ENCODE measurements around the gene PTPRC. TPM values are rescaled to one million over a fixed set of nuclear protein-coding genes. Genes with fewer than 3 reads are reported as not detected.

Gene PTPRC
- total and polyA plus RNA-seq, 2 donors: 130 to 490 TPM

DNA sequence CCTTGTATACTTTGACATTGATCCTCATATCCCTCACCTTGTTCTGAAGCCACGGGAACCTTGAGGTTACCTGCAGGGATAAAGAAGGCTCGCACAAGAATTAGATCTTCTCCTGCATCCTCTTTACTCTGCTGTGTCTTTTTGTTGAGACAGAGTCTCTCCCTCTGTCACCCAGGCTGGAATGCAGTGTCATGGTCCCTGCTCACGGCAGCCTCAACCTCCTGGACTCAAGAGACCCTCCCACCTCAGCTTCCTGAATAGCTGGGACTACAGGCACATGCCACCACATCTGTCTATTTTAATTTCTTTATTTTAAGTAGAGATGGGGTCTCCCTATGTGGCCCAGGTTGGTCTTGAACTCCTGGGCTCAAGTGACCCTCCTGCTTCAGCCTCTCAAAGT, 134.7 kb downstream of the PTPRC start:
- H3K9me3 ChIP-seq (ENCODE audit: control insufficient read depth in 2 of 2, insufficient read depth in 1 of 2, low read length in 1 of 2): peaks cover 0 to 4% of the 10 kb centered on the region in 2 donors
- no peak overlapping the region for H3K4me3 ChIP-seq (ENCODE audit: low read length in 2 of 2)
- WGBS: 56% methylated on average over 3 of the region's 3 CpGs
- DNase-seq (ENCODE audit: low read depth in 6 of 9, low spot score in 9 of 9): no peak
- peaks cover 7 to 17% of the 10 kb centered on the region in 2 donors for H3K4me1 ChIP-seq (ENCODE audit: control insufficient read depth in 2 of 2, insufficient read depth in 2 of 2, low read length in 2 of 2)
- no peak overlapping the region for H3K27ac ChIP-seq (ENCODE audit: low read depth in 1 of 2, low read length in 1 of 2)
- no peaks in the 10 kb centered on the region for H3K27me3 ChIP-seq (ENCODE audit: control insufficient read depth in 2 of 2, insufficient read depth in 1 of 2, low read length in 1 of 2)
- H3K36me3 ChIP-seq (ENCODE audit: control insufficient read depth in 2 of 2, insufficient read depth in 2 of 2, low read length in 1 of 2): no peaks in the 10 kb centered on the region

DNA sequence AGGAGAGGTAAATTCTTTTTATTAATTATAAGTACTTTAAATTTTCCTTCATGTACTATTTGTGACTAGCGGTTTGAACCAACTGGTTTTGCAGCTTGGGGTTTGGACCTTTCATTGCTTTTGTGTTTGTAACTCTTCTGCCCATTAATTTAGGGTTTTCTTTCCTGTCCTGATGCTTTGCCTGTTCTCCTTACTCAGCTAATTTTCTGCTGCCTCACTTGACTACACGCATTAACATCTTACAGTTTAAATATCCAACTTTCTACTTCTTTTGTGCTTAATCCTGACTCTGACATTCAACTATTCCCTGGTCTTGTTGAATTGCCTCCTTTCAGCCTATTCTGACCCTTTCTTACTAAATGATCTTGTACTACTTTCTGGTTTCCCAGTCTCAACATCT, 135.6 kb downstream of the PTPRC start:
- Histone ChIP-seq H3K27me3 (ENCODE audit: control insufficient read depth in 2 of 2, insufficient read depth in 1 of 2, low read length in 1 of 2) (no peaks in the 10 kb centered on the region), H3K4me1 (ENCODE audit: control insufficient read depth in 2 of 2, insufficient read depth in 2 of 2, low read length in 2 of 2) (peaks cover 7 to 17% of the 10 kb centered on the region in 2 donors), H3K9me3 (ENCODE audit: control insufficient read depth in 2 of 2, insufficient read depth in 1 of 2, low read length in 1 of 2) (peaks cover 0 to 4% of the 10 kb centered on the region in 2 donors), H3K4me3 (ENCODE audit: low read length in 2 of 2) (no peak overlapping the region), H3K36me3 (ENCODE audit: control insufficient read depth in 2 of 2, insufficient read depth in 2 of 2, low read length in 1 of 2) (no peaks in the 10 kb centered on the region), H3K27ac (ENCODE audit: low read depth in 1 of 2, low read length in 1 of 2) (no peak overlapping the region)
- no peak for DNase-seq (ENCODE audit: low read depth in 6 of 9, low spot score in 9 of 9)
- 92% methylated on average over 2 of the region's 2 CpGs for WGBS

DNA sequence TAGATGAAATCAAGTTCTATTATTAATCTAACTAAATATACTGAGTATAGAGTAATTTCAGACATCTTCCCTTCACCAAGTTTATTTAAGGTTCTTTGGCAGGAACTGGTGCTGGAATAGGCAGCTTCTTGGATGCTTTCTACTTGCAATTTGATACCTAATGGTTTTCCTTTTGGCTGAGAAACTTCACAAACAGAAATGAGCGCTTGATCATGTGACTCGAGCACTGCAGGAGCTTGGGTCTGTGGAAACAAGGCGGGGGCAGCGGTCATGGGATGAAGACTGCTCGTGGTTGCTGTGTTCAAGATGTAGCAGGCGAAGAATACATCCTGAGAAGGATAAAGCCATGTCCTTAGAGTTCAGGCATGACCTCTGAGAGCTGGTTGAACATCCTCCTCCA, 136.8 kb downstream of the PTPRC start:
- Histone ChIP-seq H3K27me3 (ENCODE audit: control insufficient read depth in 2 of 2, insufficient read depth in 1 of 2, low read length in 1 of 2) (no peaks in the 10 kb centered on the region), H3K9me3 (ENCODE audit: control insufficient read depth in 2 of 2, insufficient read depth in 1 of 2, low read length in 1 of 2) (peaks cover 0 to 4% of the 10 kb centered on the region in 2 donors), H3K27ac (ENCODE audit: low read depth in 1 of 2, low read length in 1 of 2) (peak overlapping the region in 1 of 2 donors; percentile 25), H3K4me3 (ENCODE audit: low read length in 2 of 2) (no peak overlapping the region), H3K4me1 (ENCODE audit: control insufficient read depth in 2 of 2, insufficient read depth in 2 of 2, low read length in 2 of 2) (peaks cover 2 to 12% of the 10 kb centered on the region in 2 donors), H3K36me3 (ENCODE audit: control insufficient read depth in 2 of 2, insufficient read depth in 2 of 2, low read length in 1 of 2) (no peaks in the 10 kb centered on the region)
- DNase-seq (ENCODE audit: low read depth in 6 of 9, low spot score in 9 of 9): no peak
- 94% methylated on average over 6 of the region's 6 CpGs for WGBS

DNA sequence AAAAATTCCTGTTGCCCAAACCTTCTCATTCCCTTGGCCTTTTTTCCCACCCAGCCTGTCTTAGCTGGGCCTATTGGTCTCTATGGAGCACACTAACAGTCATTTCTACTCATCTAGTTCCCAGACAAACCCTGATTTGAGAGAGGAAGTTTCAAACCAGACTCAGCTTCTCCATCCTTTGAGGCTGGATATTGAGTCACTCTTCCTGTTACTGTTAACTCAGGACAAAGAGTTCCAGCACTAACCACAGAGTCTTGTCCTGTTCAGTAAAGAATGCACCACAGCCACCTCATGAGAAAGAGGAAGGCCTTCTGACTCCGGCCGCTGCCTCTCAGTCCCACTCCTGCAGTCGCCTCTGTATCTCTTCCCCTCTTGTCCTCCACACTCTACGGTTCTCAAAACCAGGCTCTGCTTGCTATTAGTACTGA, 137.8 kb downstream of the PTPRC start:
- Histone ChIP-seq H3K9me3 (ENCODE audit: control insufficient read depth in 2 of 2, insufficient read depth in 1 of 2, low read length in 1 of 2) (peaks cover 0 to 4% of the 10 kb centered on the region in 2 donors), H3K4me3 (ENCODE audit: low read length in 2 of 2) (no peak overlapping the region), H3K4me1 (ENCODE audit: control insufficient read depth in 2 of 2, insufficient read depth in 2 of 2, low read length in 2 of 2) (peaks cover 2 to 12% of the 10 kb centered on the region in 2 donors), H3K27me3 (ENCODE audit: control insufficient read depth in 2 of 2, insufficient read depth in 1 of 2, low read length in 1 of 2) (no peaks in the 10 kb centered on the region), H3K36me3 (ENCODE audit: control insufficient read depth in 2 of 2, insufficient read depth in 2 of 2, low read length in 1 of 2) (no peaks in the 10 kb centered on the region), H3K27ac (ENCODE audit: low read depth in 1 of 2, low read length in 1 of 2) (no peak overlapping the region)
- WGBS: 50% methylated on average over 4 of the region's 4 CpGs
- peak in 1 of 9 donors; percentile 39 for DNase-seq (ENCODE audit: low read depth in 6 of 9, low spot score in 9 of 9)

DNA sequence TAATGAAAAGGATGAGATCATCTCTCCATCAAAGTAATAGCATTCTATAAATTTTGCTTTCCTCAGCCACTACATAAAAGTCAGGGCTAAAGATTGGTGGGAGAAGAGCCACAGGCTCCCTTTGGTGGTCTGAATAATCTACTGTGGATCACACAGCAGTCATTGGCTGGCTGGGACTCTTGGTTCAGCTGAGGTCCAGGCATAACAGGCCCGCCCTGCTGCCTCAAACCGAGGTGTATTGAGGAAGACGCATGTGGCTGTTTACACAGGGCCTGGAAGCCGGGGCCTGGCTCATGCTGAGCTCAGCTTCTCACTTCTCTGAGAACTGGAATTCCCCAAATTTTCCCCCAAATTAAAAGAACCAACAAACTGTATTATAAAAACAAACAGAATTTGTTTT, 139.2 kb downstream of the PTPRC start:
- 85% methylated on average over 4 of the region's 4 CpGs for WGBS
- H3K9me3 ChIP-seq (ENCODE audit: control insufficient read depth in 2 of 2, insufficient read depth in 1 of 2, low read length in 1 of 2): peaks cover 0 to 4% of the 10 kb centered on the region in 2 donors
- H3K4me1 ChIP-seq (ENCODE audit: control insufficient read depth in 2 of 2, insufficient read depth in 2 of 2, low read length in 2 of 2): peaks cover 0 to 9% of the 10 kb centered on the region in 2 donors
- DNase-seq (ENCODE audit: low read depth in 6 of 9, low spot score in 9 of 9): no peak
- no peak overlapping the region for H3K27ac ChIP-seq (ENCODE audit: low read depth in 1 of 2, low read length in 1 of 2)
- H3K27me3 ChIP-seq (ENCODE audit: control insufficient read depth in 2 of 2, insufficient read depth in 1 of 2, low read length in 1 of 2): no peaks in the 10 kb centered on the region
- H3K4me3 ChIP-seq (ENCODE audit: low read length in 2 of 2): no peak overlapping the region
- H3K36me3 ChIP-seq (ENCODE audit: control insufficient read depth in 2 of 2, insufficient read depth in 2 of 2, low read length in 1 of 2): no peaks in the 10 kb centered on the region

DNA sequence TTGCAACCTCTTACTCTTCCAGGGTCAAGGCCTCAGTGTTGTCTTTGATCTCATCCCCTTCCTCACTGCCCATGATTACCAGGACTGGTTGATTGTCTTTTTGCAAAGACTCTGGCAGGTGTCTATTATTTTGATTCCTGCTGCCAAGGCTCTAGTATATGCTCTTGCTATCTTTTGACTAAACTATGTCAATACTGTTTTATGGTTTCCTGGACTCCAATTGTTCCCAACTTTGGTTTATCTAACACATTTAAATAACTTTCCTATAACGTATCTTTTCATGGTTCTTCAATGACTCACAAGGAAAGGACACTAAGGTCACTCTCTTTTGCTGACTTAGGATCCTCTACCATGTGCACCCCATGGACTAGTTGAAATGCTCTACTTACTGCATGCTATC, 141.5 kb downstream of the PTPRC start:
- Histone ChIP-seq H3K4me3 (ENCODE audit: low read length in 2 of 2) (no peak overlapping the region), H3K27me3 (ENCODE audit: control insufficient read depth in 2 of 2, insufficient read depth in 1 of 2, low read length in 1 of 2) (no peaks in the 10 kb centered on the region), H3K36me3 (ENCODE audit: control insufficient read depth in 2 of 2, insufficient read depth in 2 of 2, low read length in 1 of 2) (no peaks in the 10 kb centered on the region), H3K4me1 (ENCODE audit: control insufficient read depth in 2 of 2, insufficient read depth in 2 of 2, low read length in 2 of 2) (peaks cover 0 to 3% of the 10 kb centered on the region in 2 donors), H3K9me3 (ENCODE audit: control insufficient read depth in 2 of 2, insufficient read depth in 1 of 2, low read length in 1 of 2) (peaks cover 0 to 4% of the 10 kb centered on the region in 2 donors), H3K27ac (ENCODE audit: low read depth in 1 of 2, low read length in 1 of 2) (no peak overlapping the region)
- DNase-seq (ENCODE audit: low read depth in 6 of 9, low spot score in 9 of 9): no peak
- 98% methylated on average over 1 of the region's 1 CpG for WGBS

DNA sequence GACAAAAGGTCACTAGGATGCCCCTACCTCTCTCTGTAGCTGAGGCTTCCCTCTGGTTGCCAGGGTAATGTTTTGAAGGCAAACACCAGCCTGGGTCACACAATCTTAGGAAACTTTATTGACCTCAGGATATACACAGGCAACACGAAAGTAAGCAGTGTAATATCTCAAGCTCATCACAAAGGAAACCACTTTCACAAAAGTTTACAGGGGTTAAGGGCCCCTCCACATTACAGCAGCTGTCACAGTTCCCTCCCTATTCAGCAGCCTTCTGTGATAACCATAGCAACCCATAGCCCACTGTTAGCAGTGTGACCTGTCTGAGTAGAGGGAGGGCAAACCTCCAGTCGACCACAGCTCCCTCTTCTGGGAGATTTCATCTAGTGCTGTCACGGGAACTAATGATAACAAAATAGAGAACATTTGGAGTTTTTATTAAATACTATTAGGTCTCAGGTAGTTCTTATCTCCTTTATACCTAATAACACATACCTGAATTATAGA, 149.8 kb downstream of the PTPRC start:
- peak; percentile 37 to 85 (median 60) for DNase-seq (ENCODE audit: low read depth in 6 of 9, low spot score in 9 of 9)
- Histone ChIP-seq H3K4me3 (ENCODE audit: low read length in 2 of 2) (no peak overlapping the region), H3K4me1 (ENCODE audit: control insufficient read depth in 2 of 2, insufficient read depth in 2 of 2, low read length in 2 of 2) (peaks cover 8 to 13% of the 10 kb centered on the region in 2 donors), H3K36me3 (ENCODE audit: control insufficient read depth in 2 of 2, insufficient read depth in 2 of 2, low read length in 1 of 2) (no peaks in the 10 kb centered on the region), H3K27me3 (ENCODE audit: control insufficient read depth in 2 of 2, insufficient read depth in 1 of 2, low read length in 1 of 2) (no peaks in the 10 kb centered on the region), H3K9me3 (ENCODE audit: control insufficient read depth in 2 of 2, insufficient read depth in 1 of 2, low read length in 1 of 2) (no peaks in the 10 kb centered on the region), H3K27ac (ENCODE audit: low read depth in 1 of 2, low read length in 1 of 2) (peak overlapping the region in 1 of 2 donors; percentile 65)
- 12% methylated on average over 3 of the region's 3 CpGs for WGBS

DNA sequence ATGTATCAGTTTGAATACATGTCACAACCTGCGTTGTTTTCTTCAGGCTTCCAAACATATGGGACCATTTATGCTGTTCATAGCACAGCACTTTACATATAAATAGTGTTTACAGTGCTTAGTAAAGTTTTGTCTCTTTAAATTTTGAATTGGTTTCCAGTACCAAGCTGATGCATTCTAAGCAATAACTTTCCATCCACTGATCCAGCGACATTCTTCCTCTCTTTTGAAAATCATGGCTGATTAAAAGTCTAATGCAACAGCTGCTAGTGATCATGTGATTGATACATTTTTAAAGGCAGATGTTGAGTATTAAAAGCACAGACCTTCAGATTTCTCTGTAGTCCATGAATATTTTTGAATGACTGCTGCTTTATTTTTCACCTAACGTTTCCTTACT, 154.9 kb downstream of the PTPRC start:
- DNase-seq (ENCODE audit: low read depth in 6 of 9, low spot score in 9 of 9): no peak
- Histone ChIP-seq H3K36me3 (ENCODE audit: control insufficient read depth in 2 of 2, insufficient read depth in 2 of 2, low read length in 1 of 2) (no peaks in the 10 kb centered on the region), H3K9me3 (ENCODE audit: control insufficient read depth in 2 of 2, insufficient read depth in 1 of 2, low read length in 1 of 2) (peaks cover 4 to 13% of the 10 kb centered on the region in 2 donors), H3K27ac (ENCODE audit: low read depth in 1 of 2, low read length in 1 of 2) (no peak overlapping the region), H3K4me3 (ENCODE audit: low read length in 2 of 2) (no peak overlapping the region), H3K4me1 (ENCODE audit: control insufficient read depth in 2 of 2, insufficient read depth in 2 of 2, low read length in 2 of 2) (peaks cover 3 to 5% of the 10 kb centered on the region in 2 donors), H3K27me3 (ENCODE audit: control insufficient read depth in 2 of 2, insufficient read depth in 1 of 2, low read length in 1 of 2) (no peaks in the 10 kb centered on the region)
- WGBS: 96% methylated on average over 3 of the region's 3 CpGs

DNA sequence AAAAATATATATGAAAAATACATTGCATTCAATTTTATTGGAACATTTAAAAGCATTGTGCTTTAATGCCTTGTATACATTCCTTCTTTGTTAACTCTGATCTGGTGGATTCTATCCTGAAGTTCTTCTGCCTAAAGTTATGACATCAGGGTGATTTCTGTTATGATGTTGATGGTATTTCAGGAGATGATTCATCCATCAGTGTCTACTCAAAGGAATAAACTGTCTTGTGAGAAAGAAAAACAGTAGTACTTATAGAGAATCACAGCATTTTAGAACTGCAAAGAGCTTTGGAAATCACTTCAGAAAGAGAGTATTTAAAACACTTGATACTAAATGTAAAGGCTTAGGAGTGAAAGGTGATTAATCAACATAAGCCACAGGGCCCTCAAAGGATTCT, 155.7 kb downstream of the PTPRC start:
- Histone ChIP-seq H3K27ac (ENCODE audit: low read depth in 1 of 2, low read length in 1 of 2) (no peak overlapping the region), H3K4me1 (ENCODE audit: control insufficient read depth in 2 of 2, insufficient read depth in 2 of 2, low read length in 2 of 2) (no peaks in the 10 kb centered on the region), H3K9me3 (ENCODE audit: control insufficient read depth in 2 of 2, insufficient read depth in 1 of 2, low read length in 1 of 2) (peaks cover 4 to 13% of the 10 kb centered on the region in 2 donors), H3K27me3 (ENCODE audit: control insufficient read depth in 2 of 2, insufficient read depth in 1 of 2, low read length in 1 of 2) (no peaks in the 10 kb centered on the region), H3K4me3 (ENCODE audit: low read length in 2 of 2) (no peak overlapping the region), H3K36me3 (ENCODE audit: control insufficient read depth in 2 of 2, insufficient read depth in 2 of 2, low read length in 1 of 2) (no peaks in the 10 kb centered on the region)
- no peak for DNase-seq (ENCODE audit: low read depth in 6 of 9, low spot score in 9 of 9)
